Osteocyte (in vitro differentiated cells): ENCODE results near the gene GIT2. TPM values are rescaled to one million over a fixed set of nuclear protein-coding genes. Genes with fewer than 3 reads are reported as not detected.

Experiments
- DNase-seq: peaks from one replicate; pipeline ENCODE4 v3.0.0; 2021; ENCODE audit warnings: mixed read lengths; ENCODE audit not compliant: unreplicated experiment; ENCODE audit errors: extremely low spot score
- H3K27ac Mint-ChIP-seq: one replicate; pipeline ENCODE4 v1.8.0; 2021; ENCODE audit warnings: mild to moderate bottlenecking, mixed read lengths; ENCODE audit not compliant: unreplicated experiment
- H3K27me3 Mint-ChIP-seq: one replicate; pipeline ENCODE4 v1.8.0; 2021; ENCODE audit warnings: mixed read lengths; ENCODE audit not compliant: unreplicated experiment
- H3K36me3 Mint-ChIP-seq: one replicate; pipeline ENCODE4 v1.8.0; 2021; ENCODE audit warnings: mixed read lengths; ENCODE audit not compliant: unreplicated experiment
- H3K4me1 Mint-ChIP-seq: one replicate; pipeline ENCODE4 v1.8.0; 2021; ENCODE audit warnings: mixed read lengths; ENCODE audit not compliant: unreplicated experiment
- H3K4me3 Mint-ChIP-seq: one replicate; pipeline ENCODE4 v1.8.0; 2021; ENCODE audit warnings: mild to moderate bottlenecking, moderate library complexity, mixed read lengths; ENCODE audit not compliant: unreplicated experiment
- H3K9me3 Mint-ChIP-seq: one replicate; pipeline ENCODE4 v1.8.0; 2021; ENCODE audit warnings: mixed read lengths; ENCODE audit not compliant: unreplicated experiment
- total RNA-seq: library from RNA; stranded (reverse); gene quantifications from 2 replicates; pipeline ENCODE4 v1.2.1, GENCODE V29; 2021
- TF ChIP-seq, protein P1 (sequence below): fragments of 200-600 bp; sonication (generic); IDR thresholded peaks from 2 replicates; pipeline ENCODE4 v1.5.0; 2021; ENCODE audit warnings: antibody characterized with exemption, mild to moderate bottlenecking, moderate library complexity

The GIT2 gene
- total RNA-seq, 1 donor from 2014 or later: 49.6 TPM

DNA sequence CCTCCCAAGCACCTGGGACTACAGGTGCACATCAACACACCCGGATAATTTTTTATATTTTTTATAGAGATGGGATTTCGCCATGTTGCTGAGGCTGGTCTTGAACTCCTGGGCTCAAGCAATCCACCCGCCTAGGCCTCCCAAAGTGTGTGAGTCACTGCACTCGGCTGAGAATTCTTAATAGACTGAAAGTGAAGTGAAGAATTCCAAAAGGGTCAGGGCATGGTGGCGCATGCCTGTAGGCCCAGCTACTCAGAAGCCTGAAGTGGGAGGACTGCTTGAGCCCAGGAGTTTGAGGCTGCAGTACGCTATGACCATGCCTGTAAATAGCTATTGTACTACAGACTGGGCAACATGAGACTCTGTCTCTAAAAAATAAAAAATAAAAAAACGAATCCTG is 52.4 kb downstream of the GIT2 start:
- Mint-ChIP-seq H3K36me3 (peaks cover 37% of the 10 kb centered on the region), H3K4me3 (no peak overlapping the region), H3K27me3 (no peaks in the 10 kb centered on the region), H3K9me3 (no peaks in the 10 kb centered on the region), H3K4me1 (peaks cover 24% of the 10 kb centered on the region), H3K27ac (no peak overlapping the region)
- TF ChIP-seq, protein P1, sequence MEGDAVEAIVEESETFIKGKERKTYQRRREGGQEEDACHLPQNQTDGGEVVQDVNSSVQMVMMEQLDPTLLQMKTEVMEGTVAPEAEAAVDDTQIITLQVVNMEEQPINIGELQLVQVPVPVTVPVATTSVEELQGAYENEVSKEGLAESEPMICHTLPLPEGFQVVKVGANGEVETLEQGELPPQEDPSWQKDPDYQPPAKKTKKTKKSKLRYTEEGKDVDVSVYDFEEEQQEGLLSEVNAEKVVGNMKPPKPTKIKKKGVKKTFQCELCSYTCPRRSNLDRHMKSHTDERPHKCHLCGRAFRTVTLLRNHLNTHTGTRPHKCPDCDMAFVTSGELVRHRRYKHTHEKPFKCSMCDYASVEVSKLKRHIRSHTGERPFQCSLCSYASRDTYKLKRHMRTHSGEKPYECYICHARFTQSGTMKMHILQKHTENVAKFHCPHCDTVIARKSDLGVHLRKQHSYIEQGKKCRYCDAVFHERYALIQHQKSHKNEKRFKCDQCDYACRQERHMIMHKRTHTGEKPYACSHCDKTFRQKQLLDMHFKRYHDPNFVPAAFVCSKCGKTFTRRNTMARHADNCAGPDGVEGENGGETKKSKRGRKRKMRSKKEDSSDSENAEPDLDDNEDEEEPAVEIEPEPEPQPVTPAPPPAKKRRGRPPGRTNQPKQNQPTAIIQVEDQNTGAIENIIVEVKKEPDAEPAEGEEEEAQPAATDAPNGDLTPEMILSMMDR: no peak
- no peak for DNase-seq

DNA sequence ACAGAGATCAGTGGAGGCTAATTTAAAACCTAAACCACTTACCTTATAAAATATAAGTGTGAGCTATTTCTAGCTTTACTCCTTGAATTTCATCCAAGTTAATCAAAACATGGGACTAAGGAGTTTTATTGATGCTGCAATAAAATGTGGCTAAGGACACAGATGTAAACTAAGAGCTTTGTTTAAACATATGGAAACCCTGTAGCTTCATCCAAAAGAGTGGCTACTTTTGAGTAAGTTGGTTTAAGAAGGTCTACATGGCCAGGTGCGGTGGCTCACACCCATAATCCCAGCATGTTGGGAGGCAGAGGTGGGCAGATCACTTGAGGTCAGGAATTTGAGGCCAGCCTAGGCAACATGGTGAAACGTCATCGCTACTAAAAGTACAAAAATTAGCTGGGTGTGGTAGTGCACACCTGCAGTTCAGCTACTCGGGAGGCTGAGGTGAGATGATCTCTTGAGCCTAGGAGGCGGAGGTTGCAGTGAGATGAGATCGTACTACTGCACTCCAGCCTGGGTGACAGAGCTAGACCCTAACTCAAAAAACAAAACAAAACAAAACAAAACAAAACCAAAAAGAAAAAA is 55.7 kb downstream of the GIT2 start:
- Mint-ChIP-seq H3K4me3 (no peak overlapping the region), H3K9me3 (no peaks in the 10 kb centered on the region), H3K36me3 (peaks cover 43% of the 10 kb centered on the region), H3K27me3 (no peaks in the 10 kb centered on the region), H3K4me1 (peaks cover 7% of the 10 kb centered on the region), H3K27ac (no peak overlapping the region)
- DNase-seq: no peak
- TF ChIP-seq, protein P1: no peak

DNA sequence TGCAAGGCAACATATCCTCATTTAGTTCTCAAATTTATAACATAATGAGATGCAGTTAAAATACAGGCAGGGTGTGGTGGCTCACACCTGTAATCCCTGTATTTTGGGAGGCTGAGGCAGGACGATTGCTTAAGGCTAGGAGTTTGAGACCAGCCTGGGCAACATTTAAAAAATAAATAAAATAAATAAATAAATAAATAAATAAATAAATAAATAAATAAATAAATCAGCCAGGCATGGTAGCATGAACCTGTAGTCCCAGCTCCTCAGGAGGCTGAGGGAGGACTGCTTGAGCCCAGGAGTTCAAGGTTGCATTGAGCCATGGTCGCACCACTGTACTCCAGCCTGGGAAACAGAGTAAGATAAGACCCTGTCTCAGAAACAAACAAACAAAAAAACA is 56.7 kb downstream of the GIT2 start:
- DNase-seq: no peak
- TF ChIP-seq, protein P1: no peak
- Mint-ChIP-seq H3K4me3 (no peak overlapping the region), H3K27me3 (no peaks in the 10 kb centered on the region), H3K9me3 (no peaks in the 10 kb centered on the region), H3K27ac (no peak overlapping the region), H3K4me1 (no peaks in the 10 kb centered on the region), H3K36me3 (peaks cover 42% of the 10 kb centered on the region)

DNA sequence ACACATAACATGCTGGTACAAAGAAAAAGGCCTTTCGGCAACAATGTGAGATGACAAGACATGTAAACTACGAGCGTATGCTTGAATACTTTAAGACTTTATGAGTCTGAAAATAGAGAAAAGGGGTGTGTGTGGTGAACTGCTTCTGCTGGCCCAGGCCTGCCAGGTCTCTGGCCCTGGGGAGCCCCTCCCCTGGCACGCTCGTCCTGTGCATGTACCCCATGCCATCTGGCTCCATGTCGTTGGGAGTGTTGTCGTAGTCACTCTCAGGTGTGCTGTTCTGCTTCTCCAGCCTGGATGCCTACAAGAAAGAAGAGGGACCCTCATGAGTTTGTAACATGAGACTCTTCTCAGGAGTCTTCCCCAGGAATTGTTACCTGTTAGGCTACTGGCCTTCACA is 57.2 kb downstream of the GIT2 start:
- Mint-ChIP-seq H3K9me3 (no peaks in the 10 kb centered on the region), H3K36me3 (peaks cover 48% of the 10 kb centered on the region), H3K27me3 (no peaks in the 10 kb centered on the region), H3K4me1 (no peaks in the 10 kb centered on the region), H3K4me3 (no peak overlapping the region), H3K27ac (no peak overlapping the region)
- TF ChIP-seq, protein P1: no peak
- DNase-seq: no peak

DNA sequence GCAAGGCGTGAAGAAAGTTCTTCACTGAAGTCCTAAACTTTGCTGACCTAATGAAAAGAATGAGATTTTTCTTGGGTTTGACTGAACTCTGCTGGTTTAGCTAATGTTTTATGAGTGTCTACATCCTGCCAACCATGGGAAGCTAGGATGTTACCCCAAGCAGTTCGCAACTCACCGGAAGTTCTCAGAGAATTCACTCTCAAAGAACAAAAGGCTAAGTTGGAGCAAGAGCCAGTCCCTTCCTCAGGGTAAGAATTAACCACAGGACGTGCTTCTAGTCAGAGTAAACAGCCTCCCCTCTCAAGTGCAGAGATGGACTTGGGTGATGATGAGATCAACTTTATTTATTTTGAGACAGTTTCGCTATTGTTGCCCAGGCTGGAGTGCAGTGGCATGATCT is 58.8 kb downstream of the GIT2 start:
- no peak overlapping the region for H3K27ac Mint-ChIP-seq
- DNase-seq: no peak
- H3K36me3 Mint-ChIP-seq: peaks cover 56% of the 10 kb centered on the region
- no peaks in the 10 kb centered on the region for H3K4me1 Mint-ChIP-seq
- H3K9me3 Mint-ChIP-seq: no peaks in the 10 kb centered on the region
- no peak overlapping the region for H3K4me3 Mint-ChIP-seq
- H3K27me3 Mint-ChIP-seq: no peaks in the 10 kb centered on the region
- TF ChIP-seq, protein P1: no peak
